Loucy (cell line): ENCODE results near the gene CDCA3.

Experiments
- EZH2phosphoT487 ChIP-seq: fragments of 200-600 bp; IDR thresholded peaks from 2 replicates; pipeline ENCODE4 v1.6.1; 2018; ENCODE audit warnings: antibody characterized with exemption, mild to moderate bottlenecking, moderate library complexity, borderline replicate concordance
- TF ChIP-seq, protein P1 (sequence below): fragments of 200-600 bp; sonication (generic); conservative IDR thresholded peaks from 2 replicates; pipeline ENCODE4 v1.5.1; 2014; ENCODE audit warnings: mild to moderate bottlenecking, antibody characterized with exemption, low read length

DNA sequence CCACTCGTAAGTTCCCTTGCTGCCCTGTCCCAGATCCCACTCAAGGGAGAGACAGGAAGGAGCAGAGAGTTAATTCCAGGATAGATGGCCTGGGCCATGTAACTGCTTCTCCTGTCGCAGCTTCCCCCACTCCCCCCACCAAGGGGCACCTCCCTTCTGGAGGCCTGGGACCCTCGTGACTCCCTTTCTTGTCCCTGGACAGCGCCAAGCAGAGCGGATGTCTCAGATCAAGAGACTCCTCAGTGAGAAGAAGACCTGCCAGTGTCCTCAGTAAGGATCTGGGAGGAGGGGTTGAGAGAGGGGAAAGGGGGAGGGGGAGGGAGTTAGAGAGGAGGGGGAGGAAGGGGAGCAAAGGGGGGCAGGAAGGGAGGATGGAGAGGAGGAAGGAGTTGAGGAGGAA, 32.4 kb downstream of the CDCA3 start:
- TF ChIP-seq, protein P1, sequence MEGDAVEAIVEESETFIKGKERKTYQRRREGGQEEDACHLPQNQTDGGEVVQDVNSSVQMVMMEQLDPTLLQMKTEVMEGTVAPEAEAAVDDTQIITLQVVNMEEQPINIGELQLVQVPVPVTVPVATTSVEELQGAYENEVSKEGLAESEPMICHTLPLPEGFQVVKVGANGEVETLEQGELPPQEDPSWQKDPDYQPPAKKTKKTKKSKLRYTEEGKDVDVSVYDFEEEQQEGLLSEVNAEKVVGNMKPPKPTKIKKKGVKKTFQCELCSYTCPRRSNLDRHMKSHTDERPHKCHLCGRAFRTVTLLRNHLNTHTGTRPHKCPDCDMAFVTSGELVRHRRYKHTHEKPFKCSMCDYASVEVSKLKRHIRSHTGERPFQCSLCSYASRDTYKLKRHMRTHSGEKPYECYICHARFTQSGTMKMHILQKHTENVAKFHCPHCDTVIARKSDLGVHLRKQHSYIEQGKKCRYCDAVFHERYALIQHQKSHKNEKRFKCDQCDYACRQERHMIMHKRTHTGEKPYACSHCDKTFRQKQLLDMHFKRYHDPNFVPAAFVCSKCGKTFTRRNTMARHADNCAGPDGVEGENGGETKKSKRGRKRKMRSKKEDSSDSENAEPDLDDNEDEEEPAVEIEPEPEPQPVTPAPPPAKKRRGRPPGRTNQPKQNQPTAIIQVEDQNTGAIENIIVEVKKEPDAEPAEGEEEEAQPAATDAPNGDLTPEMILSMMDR, result no peak
- no peak for TF ChIP-seq EZH2phosphoT487
